Gastrocnemius medialis (tissue), 4 donors: ENCODE results near the gene PTP4A1. TPM values are rescaled to one million over a fixed set of nuclear protein-coding genes. Genes with fewer than 3 reads are reported as not detected.

Source experiments
- ATAC-seq, 2 donors: fragments of 150-250 bp; one replicate each; pipeline ENCODE4 v1.9.1; 2016
- DNase-seq, 2 donors: peaks; one replicate each; pipeline ENCODE4 v3.0.0-alpha.2; 2019
- H3K27ac ChIP-seq, 4 donors: fragments of 200-600 bp; sonication (generic); 1 replicate in 1 of 4; 2 replicates in 3 of 4; pipeline ENCODE4 v1.5.1; 2016 to 2018; ENCODE audit warnings: mild to moderate bottlenecking in 2 of 4, moderate library complexity in 1 of 4
- H3K27me3 ChIP-seq, 3 donors: fragments of 200-600 bp; sonication (generic) in 2 of 3; 1 replicate in 1 of 3; 2 replicates in 2 of 3; pipeline versions ENCODE4 v1.5.1 to v1.6.0; 2016 to 2019; ENCODE audit warnings: mild to moderate bottlenecking in 1 of 3, moderate library complexity in 1 of 3
- H3K36me3 ChIP-seq, 2 donors: fragments of 200-600 bp; sonication (generic) in 1 of 2; one replicate each; pipeline ENCODE4 v1.5.1; 2017 to 2018
- H3K4me1 ChIP-seq, 2 donors: fragments of 200-600 bp; sonication (generic) in 1 of 2; one replicate each; pipeline ENCODE4 v1.5.1; 2016 to 2017; ENCODE audit warnings: mild to moderate bottlenecking in 2 of 2
- H3K4me3 ChIP-seq, 4 donors: fragments of 200-600 bp; sonication (generic) in 3 of 4; 1 replicate in 1 of 4; 2 replicates in 3 of 4; pipeline ENCODE4 v1.5.1; 2016 to 2019; ENCODE audit warnings: mild to moderate bottlenecking in 2 of 4
- H3K9me3 ChIP-seq, 3 donors: fragments of 200-600 bp; sonication (generic) in 2 of 3; 1 replicate in 1 of 3; 2 replicates in 2 of 3; pipeline ENCODE4 v1.5.1; 2016 to 2019
- POLR2A ChIP-seq, 2 donors: fragments of 450-650 bp; IDR thresholded peaks; one replicate each; pipeline ENCODE4 v1.6.1; 2017; ENCODE audit warnings: antibody characterized with exemption in 2 of 2, mild to moderate bottlenecking in 2 of 2, moderate library complexity in 2 of 2
- in situ Hi-C, 4 donors: fragments of 200-750 bp; cut with MboI; loops; one replicate each; pipeline versions ENCODE4 v1.15.0 to v1.8.0; 2017; ENCODE audit warnings: low sequenced_read_pairs in 4 of 4
- intact Hi-C: fragments of 100-400 bp; cut with DNase I; formaldehyde crosslinking; loops from one replicate; pipeline ENCODE4 v1.15.1; 2023; ENCODE audit warnings: low total_unique reads
- total RNA-seq, 4 donors: library from RNA; depleted of rRNA; stranded (reverse); fragments of >200 nt; gene quantifications; one replicate each; pipeline versions ENCODE4 v1.1.0 to v1.2.3, GENCODE V29; 2016
- TF ChIP-seq, protein P1 (sequence below), 5 experiments: fragments of 450-650 bp in 3 of 5; fragments of 200-600 bp in 2 of 5; sonication (generic) in 2 of 5; IDR thresholded peaks in 4 of 5; conservative IDR thresholded peaks in 1 of 5; 1 replicate in 4 of 5; 2 replicates in 1 of 5; pipeline ENCODE4 v1.5.1; 2016 to 2019; ENCODE audit warnings: antibody characterized with exemption in 5 of 5, mild to moderate bottlenecking in 3 of 5, moderate library complexity in 3 of 5

The PTP4A1 gene
- total RNA-seq, 4 donors from 2014 or later: 30.6 to 256 (median 90.8) TPM

DNA sequence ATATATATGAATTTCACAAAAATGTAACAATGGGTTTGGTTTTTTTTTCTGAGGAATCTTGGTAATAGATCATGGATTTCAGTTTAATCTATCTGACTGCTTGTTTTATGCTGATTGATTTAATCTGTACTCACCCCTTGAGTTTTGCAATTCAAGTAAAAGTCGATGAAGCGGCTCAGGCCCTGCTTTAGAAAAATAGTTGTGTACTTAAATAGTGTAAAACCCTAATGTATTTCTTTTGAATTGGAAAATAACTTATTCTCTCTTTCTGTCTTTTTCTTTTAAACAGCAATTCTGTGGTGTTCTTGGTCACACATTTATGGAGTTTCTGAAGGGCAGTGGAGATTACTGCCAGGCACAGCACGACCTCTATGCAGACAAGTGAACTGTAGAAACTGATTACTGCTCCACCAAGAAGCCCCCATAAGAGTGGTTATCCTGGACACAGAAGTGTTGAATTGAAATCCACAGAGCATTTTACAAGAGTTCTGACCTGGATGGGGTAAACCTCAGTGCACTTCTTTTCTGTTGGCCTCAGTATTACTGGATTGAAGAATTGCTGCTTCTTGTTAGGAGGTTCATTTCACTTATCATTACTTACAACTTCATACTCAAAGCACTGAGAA lies 4.0 kb downstream of the PTP4A1 start:
- DNase-seq (no peak), ATAC-seq (no peak)
- intact Hi-C loops (no loop called here), in situ Hi-C loops (loop anchor here in 1 of 4 donors (10.0 kb wide), 1 partner anchor 59 kb away; the partner anchor contains the start of gene PHF3)
- Histone ChIP-seq H3K27me3 (no peaks in the 10 kb centered on the region), H3K36me3 (peaks cover 5 to 51% of the 10 kb centered on the region in 2 donors), H3K9me3 (no peaks in the 10 kb centered on the region), H3K4me1 (peaks cover 5 to 32% of the 10 kb centered on the region in 2 donors), H3K27ac (peak overlapping the region; percentile 99 to 100 (median 100)), H3K4me3 (peak overlapping the region in 2 of 4 donors; percentile 87 to 96)
- TF ChIP-seq POLR2A (IDR thresholded peaks at IDR 0.05): no peak
- TF ChIP-seq, protein P1, sequence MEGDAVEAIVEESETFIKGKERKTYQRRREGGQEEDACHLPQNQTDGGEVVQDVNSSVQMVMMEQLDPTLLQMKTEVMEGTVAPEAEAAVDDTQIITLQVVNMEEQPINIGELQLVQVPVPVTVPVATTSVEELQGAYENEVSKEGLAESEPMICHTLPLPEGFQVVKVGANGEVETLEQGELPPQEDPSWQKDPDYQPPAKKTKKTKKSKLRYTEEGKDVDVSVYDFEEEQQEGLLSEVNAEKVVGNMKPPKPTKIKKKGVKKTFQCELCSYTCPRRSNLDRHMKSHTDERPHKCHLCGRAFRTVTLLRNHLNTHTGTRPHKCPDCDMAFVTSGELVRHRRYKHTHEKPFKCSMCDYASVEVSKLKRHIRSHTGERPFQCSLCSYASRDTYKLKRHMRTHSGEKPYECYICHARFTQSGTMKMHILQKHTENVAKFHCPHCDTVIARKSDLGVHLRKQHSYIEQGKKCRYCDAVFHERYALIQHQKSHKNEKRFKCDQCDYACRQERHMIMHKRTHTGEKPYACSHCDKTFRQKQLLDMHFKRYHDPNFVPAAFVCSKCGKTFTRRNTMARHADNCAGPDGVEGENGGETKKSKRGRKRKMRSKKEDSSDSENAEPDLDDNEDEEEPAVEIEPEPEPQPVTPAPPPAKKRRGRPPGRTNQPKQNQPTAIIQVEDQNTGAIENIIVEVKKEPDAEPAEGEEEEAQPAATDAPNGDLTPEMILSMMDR (IDR thresholded peaks at IDR 0.05 in 4 of 5, conservative IDR thresholded peaks at IDR 0.05 in 1 of 5): no peak

DNA sequence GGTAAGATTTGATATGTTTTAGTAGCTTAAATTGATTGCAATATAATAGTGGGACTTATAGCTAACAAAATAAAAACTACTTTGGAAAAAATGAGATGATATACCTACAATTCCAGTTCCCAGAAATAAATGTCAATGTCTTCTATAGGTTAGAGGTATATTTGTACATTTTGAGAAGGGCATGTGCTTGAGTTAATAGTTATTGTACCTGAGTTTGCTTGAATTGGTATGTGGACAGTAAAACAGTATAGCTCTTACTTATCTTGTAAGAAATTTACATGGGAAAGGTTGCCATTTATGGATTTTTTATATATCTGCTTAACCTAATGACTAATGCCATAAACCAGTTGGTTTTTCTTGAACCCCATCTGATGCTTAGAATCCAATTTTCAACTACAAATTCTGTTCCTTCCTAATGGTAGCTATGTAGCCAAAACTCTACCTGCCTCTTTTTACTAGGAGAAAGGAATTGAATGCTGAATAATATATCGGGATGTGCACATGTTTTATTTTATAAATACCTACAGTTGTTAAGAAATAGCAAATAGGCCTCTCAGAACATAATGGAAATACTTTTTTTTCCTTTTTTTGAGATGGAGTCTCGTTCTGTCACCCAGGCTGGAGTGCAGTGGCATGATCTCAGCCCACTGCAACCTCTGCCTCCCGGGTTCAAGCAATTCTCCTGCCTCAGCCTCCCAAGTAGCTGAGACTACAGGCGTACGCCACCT lies 4.9 kb downstream of the PTP4A1 start:
- H3K27me3 ChIP-seq: no peaks in the 10 kb centered on the region
- ATAC-seq (no peak), DNase-seq (no peak)
- H3K4me1 ChIP-seq: peaks cover 5 to 28% of the 10 kb centered on the region in 2 donors
- H3K27ac ChIP-seq: peak overlapping the region in 3 of 4 donors; percentile 8 to 99 (median 17)
- TF ChIP-seq, protein P1 (IDR thresholded peaks at IDR 0.05 in 4 of 5, conservative IDR thresholded peaks at IDR 0.05 in 1 of 5): no peak
- TF ChIP-seq POLR2A (IDR thresholded peaks at IDR 0.05): no peak
- no peaks in the 10 kb centered on the region for H3K9me3 ChIP-seq
- intact Hi-C loops (no loop called here), in situ Hi-C loops (loop anchor here in 1 of 4 donors (10.0 kb wide), 1 partner anchor 58 kb away; the partner anchor contains the start of gene PHF3)
- peak overlapping the region in 1 of 4 donors; percentile 96 for H3K4me3 ChIP-seq
- peaks cover 5 to 59% of the 10 kb centered on the region in 2 donors for H3K36me3 ChIP-seq

DNA sequence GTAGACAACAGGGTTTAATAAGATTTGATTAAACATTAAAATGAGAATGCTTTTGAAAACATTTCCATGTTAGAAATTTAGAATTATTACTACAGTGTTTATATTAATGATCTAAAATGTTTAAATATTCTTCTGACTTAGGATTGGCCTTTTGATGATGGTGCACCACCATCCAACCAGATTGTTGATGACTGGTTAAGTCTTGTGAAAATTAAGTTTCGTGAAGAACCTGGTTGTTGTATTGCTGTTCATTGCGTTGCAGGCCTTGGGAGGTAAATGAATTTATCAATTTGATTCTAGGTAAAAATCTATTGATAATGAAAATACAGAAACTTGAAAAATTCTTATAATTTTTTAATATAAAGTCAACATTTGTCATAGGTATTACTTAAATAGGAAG lies 6.5 kb downstream of the PTP4A1 start:
- intact Hi-C loops (no loop called here), in situ Hi-C loops (loop anchor here in 1 of 4 donors (10.0 kb wide), 1 partner anchor 56 kb away; the partner anchor contains the start of gene PHF3)

DNA sequence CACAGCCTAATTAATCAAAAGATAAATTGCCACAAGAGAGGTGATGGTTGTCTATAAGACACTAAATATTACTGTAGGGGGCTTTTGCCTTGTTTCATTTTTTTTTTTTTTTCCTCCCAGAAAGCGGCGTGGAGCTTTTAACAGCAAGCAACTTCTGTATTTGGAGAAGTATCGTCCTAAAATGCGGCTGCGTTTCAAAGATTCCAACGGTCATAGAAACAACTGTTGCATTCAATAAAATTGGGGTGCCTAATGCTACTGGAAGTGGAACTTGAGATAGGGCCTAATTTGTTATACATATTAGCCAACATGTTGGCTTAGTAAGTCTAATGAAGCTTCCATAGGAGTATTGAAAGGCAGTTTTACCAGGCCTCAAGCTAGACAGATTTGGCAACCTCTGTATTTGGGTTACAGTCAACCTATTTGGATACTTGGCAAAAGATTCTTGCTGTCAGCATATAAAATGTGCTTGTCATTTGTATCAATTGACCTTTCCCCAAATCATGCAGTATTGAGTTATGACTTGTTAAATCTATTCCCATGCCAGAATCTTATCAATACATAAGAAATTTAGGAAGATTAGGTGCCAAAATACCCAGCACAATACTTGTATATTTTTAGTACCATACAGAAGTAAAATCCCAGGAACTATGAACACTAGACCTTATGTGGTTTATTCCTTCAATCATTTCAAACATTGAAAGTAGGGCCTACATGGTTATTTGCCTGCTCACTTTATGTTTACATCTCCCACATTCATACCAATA lies 7.8 kb downstream of the PTP4A1 start:
- DNase-seq: no peak
- TF ChIP-seq, protein P1 (IDR thresholded peaks at IDR 0.05 in 4 of 5, conservative IDR thresholded peaks at IDR 0.05 in 1 of 5): no peak
- TF ChIP-seq POLR2A (IDR thresholded peaks at IDR 0.05): no peak
- Histone ChIP-seq H3K36me3 (peaks cover 5 to 62% of the 10 kb centered on the region in 2 donors), H3K4me3 (no peak overlapping the region), H3K27me3 (no peaks in the 10 kb centered on the region), H3K27ac (no peak overlapping the region), H3K9me3 (no peaks in the 10 kb centered on the region), H3K4me1 (peaks cover 5 to 17% of the 10 kb centered on the region in 2 donors)
- in situ Hi-C loops (loop anchor here in 1 of 4 donors (10.0 kb wide), 1 partner anchor 55 kb away; the partner anchor contains the start of gene PHF3), intact Hi-C loops (no loop called here)
- ATAC-seq: no peak

More for the DNA sequence above, 6.5 kb downstream of the PTP4A1 start:
- Histone ChIP-seq H3K4me1 (peaks cover 5 to 28% of the 10 kb centered on the region in 2 donors), H3K4me3 (no peak overlapping the region), H3K9me3 (no peaks in the 10 kb centered on the region), H3K27me3 (no peaks in the 10 kb centered on the region), H3K27ac (peak overlapping the region in 1 of 4 donors; percentile 2), H3K36me3 (peaks cover 5 to 62% of the 10 kb centered on the region in 2 donors)
- ATAC-seq: no peak
- no peak for DNase-seq
- no peak for TF ChIP-seq POLR2A (IDR thresholded peaks at IDR 0.05)
- TF ChIP-seq, protein P1 (IDR thresholded peaks at IDR 0.05 in 4 of 5, conservative IDR thresholded peaks at IDR 0.05 in 1 of 5): no peak
